HepG2 (cell line): Measurements from ENCODE around the gene OTOP3.

Experiments used
- AFF4 ChIP-seq: sonication (generic); formaldehyde crosslinking; IDR thresholded peaks from 2 replicates; pipeline ENCODE4 v1.4.0; 2020; ENCODE audit warnings: missing genetic modification reagents
- CC2D1A ChIP-seq: sonication (generic); formaldehyde crosslinking; IDR thresholded peaks from 2 replicates; pipeline ENCODE4 v1.8.1; 2023; ENCODE audit warnings: mild to moderate bottlenecking, missing genetic modification reagents
- CTCF ChIP-seq: sonication (generic); formaldehyde crosslinking; IDR thresholded peaks from 2 replicates; pipeline ENCODE4 v1.5.0; 2020; ENCODE audit warnings: mild to moderate bottlenecking, missing genetic modification reagents, moderate library complexity
- HMGXB4 ChIP-seq, 2 experiments: sonication (generic) in 1 of 2; formaldehyde crosslinking in 1 of 2; IDR thresholded peaks; 2 replicates each; pipeline versions ENCODE4 v1.4.0 to v1.6.1; 2018 to 2020; ENCODE audit warnings: missing genetic modification reagents in 2 of 2, borderline replicate concordance in 1 of 2, low read depth in 1 of 2, mild to moderate bottlenecking in 1 of 2, missing biosample characterization in 1 of 2
- HOMEZ ChIP-seq: IDR thresholded peaks from 2 replicates; pipeline ENCODE4 v1.6.1; 2016; ENCODE audit warnings: low read depth
- HOXA9 ChIP-seq: sonication (generic); formaldehyde crosslinking; IDR thresholded peaks from 2 replicates; pipeline ENCODE4 v1.8.1; 2022; ENCODE audit warnings: missing genetic modification reagents, mild to moderate bottlenecking, moderate library complexity, borderline replicate concordance
- MED8 ChIP-seq: sonication (generic); formaldehyde crosslinking; IDR thresholded peaks from 2 replicates; pipeline ENCODE4 v1.8.1; 2023; ENCODE audit warnings: mild to moderate bottlenecking, missing genetic modification reagents; ENCODE audit not compliant: insufficient replicate concordance
- RFX5 ChIP-seq: IDR thresholded peaks from 2 replicates; pipeline ENCODE4 v1.6.1; 2011; ENCODE audit warnings: low read depth, low read length, improper control_type of control experiment
- RORA ChIP-seq: sonication (generic); formaldehyde crosslinking; IDR thresholded peaks from 2 replicates; pipeline ENCODE4 v1.5.0; 2020; ENCODE audit warnings: mild to moderate bottlenecking, missing genetic modification reagents, moderate library complexity
- SNAPC4 ChIP-seq: sonication (generic); formaldehyde crosslinking; IDR thresholded peaks from 2 replicates; pipeline ENCODE4 v1.4.0; 2020; ENCODE audit warnings: mild to moderate bottlenecking, missing genetic modification reagents
- SNRNP70 ChIP-seq: fragments of 200-400 bp; formaldehyde crosslinking; IDR thresholded peaks from 2 replicates; pipeline ENCODE4 v1.6.1; 2017; ENCODE audit warnings: mild to moderate bottlenecking, low read depth, low read length, moderate library complexity
- ZNF687 ChIP-seq: sonication (generic); formaldehyde crosslinking; IDR thresholded peaks from 2 replicates; pipeline ENCODE4 v1.5.1; 2020; ENCODE audit warnings: mild to moderate bottlenecking, missing genetic modification reagents, moderate library complexity
- ZNF704 ChIP-seq: sonication (generic); formaldehyde crosslinking; IDR thresholded peaks from 2 replicates; pipeline ENCODE4 v1.8.1; 2023; ENCODE audit warnings: mild to moderate bottlenecking, inconsistent platforms, moderate library complexity, missing genetic modification reagents, borderline replicate concordance

- TF ChIP-seq HOMEZ (CRISPR knock-in tag): no peak
- TF ChIP-seq AFF4 (CRISPR knock-in tag): no peak
- no peak for TF ChIP-seq SNAPC4 (CRISPR knock-in tag)
- TF ChIP-seq ZNF687 (CRISPR knock-in tag): peak; percentile 55
- no peak for TF ChIP-seq CC2D1A (CRISPR knock-in tag)
- TF ChIP-seq CTCF (CRISPR knock-in tag): peak; percentile 91
- TF ChIP-seq HMGXB4 (CRISPR knock-in tag; IDR thresholded peaks at IDR 0.05; ENCODE audit: borderline replicate concordance in 1 of 2, low read depth in 1 of 2): 0 out of 4 replicates have a peak, but pooled peaks of 1 of the 2 experiments have one; percentile 27
- TF ChIP-seq RORA (CRISPR knock-in tag): no peak
- TF ChIP-seq SNRNP70: no peak
- no peak for TF ChIP-seq RFX5
- no peak for TF ChIP-seq ZNF704 (CRISPR knock-in tag)
- TF ChIP-seq HOXA9 (CRISPR knock-in tag): no peak
- TF ChIP-seq MED8 (CRISPR knock-in tag): no peak
Observed at GRCh38 chr17:74919440-74920305, 16.0 kb upstream of the OTOP3 start.
